GM13977 (cell line): Measurements from ENCODE around the gene NUP58.

Source experiments
- DNase-seq: peaks from one replicate; pipeline ENCODE4 v3.0.0; 2012; ENCODE audit warnings: low spot score
- CTCF ChIP-seq: IDR thresholded peaks from 2 replicates; pipeline ENCODE4 v1.5.1; 2012; ENCODE audit warnings: mild to moderate bottlenecking, control low read depth; ENCODE audit not compliant: insufficient read depth; ENCODE audit errors: extremely low read depth, missing control alignments
- in situ Hi-C: fragments of 300-500 bp; cut with MboI; formaldehyde crosslinking; loops from one replicate; pipeline ENCODE4 v1.12.0; 2022; ENCODE audit warnings: low sequenced_read_pairs, low pct_unique_long_range_greater_than_20kb, mixed read lengths, inconsistent platforms; ENCODE audit not compliant: unreplicated experiment

Gene NUP58

GRCh38 chr13:25371875-25372283, 70.5 kb downstream of the NUP58 start, which contains the start of gene ATP8A2:
TSS of gene ATP8A2 (plus strand) at chr13:25371974. CDS start at chr13:25372213, 239 bp downstream.
- no peak for TF ChIP-seq CTCF
- in situ Hi-C loops, result no loop called here
- no peak for DNase-seq

- in situ Hi-C loops, result no loop called here
- DNase-seq, result no peak
- no peak for TF ChIP-seq CTCF
Measured at GRCh38 chr13:25372284-25373081, 71.1 kb downstream of the NUP58 start.

GRCh38 chr13:25375727-25376358, 74.4 kb downstream of the NUP58 start:
- TF ChIP-seq CTCF, result peak; percentile 70
- in situ Hi-C loops, result no loop called here
- DNase-seq, result peak; percentile 71

- in situ Hi-C loops, result no loop called here
- no peak for TF ChIP-seq CTCF
- DNase-seq, result no peak
Measured at GRCh38 chr13:25377244-25377962, 76.0 kb downstream of the NUP58 start.

- in situ Hi-C loops, result no loop called here
- no peak for TF ChIP-seq CTCF
Measured at GRCh38 chr13:25378528-25378927, 77.1 kb downstream of the NUP58 start.

GRCh38 chr13:25379011-25379410, 77.6 kb downstream of the NUP58 start:
- DNase-seq, result no peak
- in situ Hi-C loops, result no loop called here
- TF ChIP-seq CTCF, result no peak

More at GRCh38 chr13:25378528-25378927, 77.1 kb downstream of the NUP58 start:
- DNase-seq, result no peak
